ENCODE data around the gene NRARP.

Gene NRARP

DNA sequence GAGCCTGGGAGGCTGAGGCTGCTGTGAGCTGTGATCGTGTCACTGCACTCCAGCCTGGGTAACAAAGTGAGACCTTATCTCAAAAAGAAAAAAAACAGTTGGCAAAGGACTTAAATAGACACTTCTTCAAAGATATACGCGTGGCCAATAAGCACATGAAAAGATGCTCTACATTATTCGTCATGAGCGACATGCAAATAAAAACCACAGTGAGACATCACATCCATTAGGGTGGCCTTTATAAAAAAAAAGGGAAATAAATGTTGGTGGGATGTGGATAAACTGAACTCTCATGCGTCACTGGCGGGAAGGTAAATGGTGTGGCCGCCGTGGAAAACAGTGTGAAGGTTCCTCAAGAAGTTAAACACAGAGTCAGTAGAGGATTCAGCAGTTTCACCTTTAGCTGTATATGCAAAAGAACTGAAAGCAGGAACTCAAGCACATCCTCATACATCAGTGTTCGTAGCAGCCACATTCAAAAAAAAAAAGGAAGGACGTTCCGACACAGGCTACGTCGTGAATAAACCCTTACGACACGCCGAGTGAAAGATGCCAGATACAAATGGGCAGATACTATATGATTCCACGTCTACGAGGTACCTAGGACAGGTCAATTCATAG, 24.5 kb upstream of the NRARP start:
- no peaks in the 10 kb centered on the region for H3K36me3 ChIP-seq (ENCODE audit: insufficient read depth)
- no peak overlapping the region for H3K9ac ChIP-seq
- H3K4me1 ChIP-seq (ENCODE audit: low read depth, poor library complexity, severe bottlenecking): no peaks in the 10 kb centered on the region
- no peak overlapping the region for H2AFZ ChIP-seq (ENCODE audit: low read depth)
- H3K27me3 ChIP-seq (ENCODE audit: insufficient read depth, low read depth): peaks cover 3% of the 10 kb centered on the region; the same call in 1 of the 2 replicates
- no peaks in the 10 kb centered on the region for H4K20me1 ChIP-seq (ENCODE audit: insufficient read depth)
- TF ChIP-seq, protein P1, sequence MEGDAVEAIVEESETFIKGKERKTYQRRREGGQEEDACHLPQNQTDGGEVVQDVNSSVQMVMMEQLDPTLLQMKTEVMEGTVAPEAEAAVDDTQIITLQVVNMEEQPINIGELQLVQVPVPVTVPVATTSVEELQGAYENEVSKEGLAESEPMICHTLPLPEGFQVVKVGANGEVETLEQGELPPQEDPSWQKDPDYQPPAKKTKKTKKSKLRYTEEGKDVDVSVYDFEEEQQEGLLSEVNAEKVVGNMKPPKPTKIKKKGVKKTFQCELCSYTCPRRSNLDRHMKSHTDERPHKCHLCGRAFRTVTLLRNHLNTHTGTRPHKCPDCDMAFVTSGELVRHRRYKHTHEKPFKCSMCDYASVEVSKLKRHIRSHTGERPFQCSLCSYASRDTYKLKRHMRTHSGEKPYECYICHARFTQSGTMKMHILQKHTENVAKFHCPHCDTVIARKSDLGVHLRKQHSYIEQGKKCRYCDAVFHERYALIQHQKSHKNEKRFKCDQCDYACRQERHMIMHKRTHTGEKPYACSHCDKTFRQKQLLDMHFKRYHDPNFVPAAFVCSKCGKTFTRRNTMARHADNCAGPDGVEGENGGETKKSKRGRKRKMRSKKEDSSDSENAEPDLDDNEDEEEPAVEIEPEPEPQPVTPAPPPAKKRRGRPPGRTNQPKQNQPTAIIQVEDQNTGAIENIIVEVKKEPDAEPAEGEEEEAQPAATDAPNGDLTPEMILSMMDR (conservative IDR thresholded peaks at IDR 0.05; ENCODE audit: low read depth, low read length): no peak
- H3K4me3 ChIP-seq (IDR thresholded peaks at IDR 0.05; ENCODE audit: insufficient read depth, low read depth, low read length): no peak overlapping the region
- H3K27ac ChIP-seq: no peak overlapping the region
- no peaks in the 10 kb centered on the region for H3K79me2 ChIP-seq (ENCODE audit: insufficient read depth, low read depth)
- no peak overlapping the region for H3K4me2 ChIP-seq

DNA sequence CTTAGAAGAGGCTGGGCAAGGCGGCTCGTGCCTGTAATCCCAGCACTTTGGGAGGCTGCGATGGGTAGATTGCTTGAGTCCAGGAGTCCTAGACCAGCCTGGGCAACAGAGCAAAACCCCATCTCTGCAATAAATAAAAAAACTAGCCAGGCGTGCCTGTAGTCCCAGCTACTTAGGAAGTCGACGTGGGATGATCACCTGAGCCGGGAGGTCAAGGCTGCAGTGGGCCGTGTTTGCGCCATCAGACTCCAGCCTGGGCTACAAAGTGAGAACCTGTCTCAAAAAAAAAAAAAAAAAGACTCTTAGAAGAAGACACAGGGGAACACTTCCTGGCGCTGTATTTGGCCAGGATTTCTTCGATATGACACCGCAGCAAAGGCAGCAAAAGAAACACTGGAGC, 23.7 kb upstream of the NRARP start:
- no peaks in the 10 kb centered on the region for H3K4me1 ChIP-seq (ENCODE audit: low read depth, poor library complexity, severe bottlenecking)
- H3K9ac ChIP-seq: no peak overlapping the region
- H3K27me3 ChIP-seq (ENCODE audit: insufficient read depth, low read depth): 0 out of 2 replicates have a peak, but pooled peaks cover 3% of the 10 kb centered on the region
- TF ChIP-seq, protein P1 (conservative IDR thresholded peaks at IDR 0.05; ENCODE audit: low read depth, low read length): no peak
- no peaks in the 10 kb centered on the region for H3K36me3 ChIP-seq (ENCODE audit: insufficient read depth)
- H2AFZ ChIP-seq (ENCODE audit: low read depth): no peak overlapping the region
- H3K4me2 ChIP-seq: no peak overlapping the region
- no peaks in the 10 kb centered on the region for H4K20me1 ChIP-seq (ENCODE audit: insufficient read depth)
- no peaks in the 10 kb centered on the region for H3K79me2 ChIP-seq (ENCODE audit: insufficient read depth, low read depth)
- no peak overlapping the region for H3K4me3 ChIP-seq (IDR thresholded peaks at IDR 0.05; ENCODE audit: insufficient read depth, low read depth, low read length)
- no peak overlapping the region for H3K27ac ChIP-seq

DNA sequence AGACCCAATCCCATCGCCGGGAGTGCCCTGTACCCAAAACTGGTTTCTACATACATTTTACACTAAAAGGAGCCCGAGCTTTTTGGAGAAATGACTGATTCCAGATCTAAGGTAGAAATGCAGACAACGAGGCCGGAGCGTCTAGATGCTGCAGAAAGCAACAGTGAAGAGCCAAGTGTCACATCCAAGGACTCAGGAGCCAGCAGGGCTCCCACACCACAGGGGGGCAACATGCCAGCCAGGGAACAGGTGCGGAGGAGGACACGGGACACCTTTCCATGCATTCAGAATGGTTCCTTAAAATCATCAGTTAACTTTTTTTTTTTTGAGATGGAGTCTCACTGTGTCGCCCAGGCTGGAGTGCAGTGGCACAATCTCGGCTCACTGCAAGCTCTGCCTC, 23.1 kb upstream of the NRARP start:
- Histone ChIP-seq H2AFZ (ENCODE audit: low read depth) (no peak overlapping the region), H3K9ac (no peak overlapping the region), H3K4me2 (no peak overlapping the region), H4K20me1 (ENCODE audit: insufficient read depth) (no peaks in the 10 kb centered on the region), H3K4me3 (IDR thresholded peaks at IDR 0.05; ENCODE audit: insufficient read depth, low read depth, low read length) (no peak overlapping the region), H3K36me3 (ENCODE audit: insufficient read depth) (no peaks in the 10 kb centered on the region), H3K27me3 (ENCODE audit: insufficient read depth, low read depth) (0 out of 2 replicates have a peak, but pooled peaks cover 3% of the 10 kb centered on the region), H3K27ac (no peak overlapping the region), H3K4me1 (ENCODE audit: low read depth, poor library complexity, severe bottlenecking) (no peaks in the 10 kb centered on the region), H3K79me2 (ENCODE audit: insufficient read depth, low read depth) (no peaks in the 10 kb centered on the region)
- TF ChIP-seq, protein P1 (conservative IDR thresholded peaks at IDR 0.05; ENCODE audit: low read depth, low read length): no peak

DNA sequence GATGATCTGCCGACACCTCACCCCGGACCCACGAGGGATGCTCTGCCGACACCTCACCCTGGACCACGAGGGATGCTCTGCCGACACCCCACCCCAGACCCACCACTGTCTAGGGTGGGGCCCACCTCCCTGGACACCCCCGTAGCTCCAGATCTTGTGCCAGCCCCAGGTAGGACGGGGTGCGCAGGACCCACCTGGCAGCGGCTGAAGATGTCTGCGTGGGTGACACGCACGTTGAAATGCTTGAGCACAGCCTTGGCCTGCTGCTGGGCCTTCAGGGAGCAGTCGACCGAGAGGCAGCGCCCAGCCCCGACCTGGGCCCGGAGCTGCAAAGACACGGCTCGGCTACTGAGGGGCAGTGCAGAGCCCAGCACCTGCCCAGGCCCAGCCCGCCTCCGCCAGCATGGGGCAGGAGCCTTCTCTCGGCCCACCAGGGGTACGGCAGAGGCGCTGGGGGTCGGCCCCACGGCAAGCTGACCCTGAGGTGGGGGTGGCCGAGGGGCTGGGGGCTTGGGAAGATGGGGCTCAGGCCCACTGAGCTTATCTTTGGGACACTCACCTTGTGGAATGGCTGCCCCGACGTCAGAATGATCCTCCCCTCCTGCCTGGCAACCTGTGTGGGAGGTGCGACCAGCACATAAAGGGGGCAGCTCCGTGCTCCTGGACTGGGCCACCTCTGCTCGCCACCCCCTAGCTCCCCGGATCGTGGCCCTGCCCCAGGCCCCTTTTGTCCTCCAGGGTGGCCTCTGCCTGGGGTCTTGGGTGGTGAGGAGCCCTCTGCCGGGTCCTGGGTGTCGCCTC, 21.7 kb upstream of the NRARP start:
- H3K36me3 ChIP-seq (ENCODE audit: insufficient read depth): no peaks in the 10 kb centered on the region
- H2AFZ ChIP-seq (ENCODE audit: low read depth): no peak overlapping the region
- H3K4me3 ChIP-seq (IDR thresholded peaks at IDR 0.05; ENCODE audit: insufficient read depth, low read depth, low read length): no peak overlapping the region
- H3K4me2 ChIP-seq: no peak overlapping the region
- TF ChIP-seq, protein P1 (conservative IDR thresholded peaks at IDR 0.05; ENCODE audit: low read depth, low read length): no peak
- no peaks in the 10 kb centered on the region for H3K4me1 ChIP-seq (ENCODE audit: low read depth, poor library complexity, severe bottlenecking)
- 0 out of 2 replicates have a peak, but pooled peaks cover 3% of the 10 kb centered on the region for H3K27me3 ChIP-seq (ENCODE audit: insufficient read depth, low read depth)
- H3K27ac ChIP-seq: no peak overlapping the region
- H4K20me1 ChIP-seq (ENCODE audit: insufficient read depth): no peaks in the 10 kb centered on the region
- H3K79me2 ChIP-seq (ENCODE audit: insufficient read depth, low read depth): no peaks in the 10 kb centered on the region
- H3K9ac ChIP-seq: no peak overlapping the region

Data from KMS-11 (cell line).